Transverse colon (tissue), 3 donors: ENCODE data around the gene CORO2A.

Experiments
- CTCF ChIP-seq, 5 experiments: fragments of 200-600 bp in 3 of 5; fragments of 450-650 bp in 2 of 5; sonication (generic) in 3 of 5; IDR thresholded peaks; 1 replicate in 2 of 5; 2 replicates in 3 of 5; pipeline ENCODE4 v1.5.1; 2016 to 2017; ENCODE audit warnings: antibody characterized with exemption in 5 of 5, inconsistent platforms in 3 of 5, mild to moderate bottlenecking in 2 of 5, moderate library complexity in 1 of 5
- EP300 ChIP-seq: sonication (generic); formaldehyde crosslinking; IDR thresholded peaks from one replicate; pipeline ENCODE4 v1.6.1; 2017; ENCODE audit warnings: antibody characterized with exemption, low read depth
- POLR2A ChIP-seq: fragments of 450-650 bp; IDR thresholded peaks from one replicate; pipeline ENCODE4 v1.6.1; 2016; ENCODE audit warnings: antibody characterized with exemption, mild to moderate bottlenecking, moderate library complexity

DNA sequence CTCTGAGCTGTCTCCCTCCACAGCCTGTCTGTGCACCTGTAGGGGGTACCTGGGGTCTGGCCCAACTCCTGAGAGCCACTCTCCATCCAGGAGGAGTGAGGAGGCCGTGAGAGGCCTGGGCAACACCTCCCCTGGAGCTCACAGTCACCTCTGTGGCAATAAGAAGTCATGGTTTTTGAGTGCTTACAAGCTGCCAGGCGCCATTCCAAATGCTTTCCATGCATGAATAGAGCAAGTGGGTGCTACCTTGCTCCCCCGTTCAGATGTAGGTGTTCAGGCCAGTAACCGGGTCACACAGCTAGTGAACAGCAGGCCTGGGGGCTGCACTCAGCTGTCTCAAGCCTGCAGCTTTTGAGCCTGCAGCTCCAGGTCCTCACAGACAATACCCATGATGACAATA lies 30.6 kb downstream of the CORO2A start:
- no peak for TF ChIP-seq EP300
- TF ChIP-seq POLR2A = no peak
- no peak for TF ChIP-seq CTCF (IDR thresholded peaks at IDR 0.05)
